ENCODE data around the gene CAPNS2.

Gene CAPNS2

GRCh38 chr16:55555436-55555835 is 11.0 kb upstream of the CAPNS2 start:
- DNase-seq = no peak
- TF ChIP-seq POLR2A (IDR thresholded peaks at IDR 0.05; ENCODE audit: low read length) (no peak), GATA1 (IDR thresholded peaks at IDR 0.05; ENCODE audit: low read depth, low read length) (no peak)

GRCh38 chr16:55557186-55557585 is 9.3 kb upstream of the CAPNS2 start:
- TF ChIP-seq GATA1 (IDR thresholded peaks at IDR 0.05; ENCODE audit: low read depth, low read length) = no peak
- TF ChIP-seq POLR2A (IDR thresholded peaks at IDR 0.05; ENCODE audit: low read length) = no peak
- no peak for DNase-seq

- no peak for TF ChIP-seq POLR2A (IDR thresholded peaks at IDR 0.05; ENCODE audit: low read length)
- no peak for TF ChIP-seq GATA1 (IDR thresholded peaks at IDR 0.05; ENCODE audit: low read depth, low read length)
- DNase-seq = no peak
Observed at GRCh38 chr16:55559233-55559632, 7.3 kb upstream of the CAPNS2 start.

- DNase-seq = no peak
- TF ChIP-seq GATA1 (IDR thresholded peaks at IDR 0.05; ENCODE audit: low read depth, low read length) (no peak), POLR2A (IDR thresholded peaks at IDR 0.05; ENCODE audit: low read length) (no peak)
Observed at GRCh38 chr16:55559933-55560516, 6.5 kb upstream of the CAPNS2 start.

GRCh38 chr16:55561319-55561848 is 5.1 kb upstream of the CAPNS2 start:
- DNase-seq = no peak

GRCh38 chr16:55562936-55563335 is 3.5 kb upstream of the CAPNS2 start:
- no peak for TF ChIP-seq POLR2A (IDR thresholded peaks at IDR 0.05; ENCODE audit: low read length)
- no peak for TF ChIP-seq GATA1 (IDR thresholded peaks at IDR 0.05; ENCODE audit: low read depth, low read length)
- no peak for DNase-seq

More at GRCh38 chr16:55561319-55561848, 5.1 kb upstream of the CAPNS2 start:
- TF ChIP-seq GATA1 (IDR thresholded peaks at IDR 0.05; ENCODE audit: low read depth, low read length) (no peak), POLR2A (IDR thresholded peaks at IDR 0.05; ENCODE audit: low read length) (no peak)

- no peak for DNase-seq
- TF ChIP-seq POLR2A (IDR thresholded peaks at IDR 0.05; ENCODE audit: low read length) = no peak
- TF ChIP-seq GATA1 (IDR thresholded peaks at IDR 0.05; ENCODE audit: low read depth, low read length) = no peak
Observed at GRCh38 chr16:55563797-55564196, 2.7 kb upstream of the CAPNS2 start.

- DNase-seq = no peak
- no peak for TF ChIP-seq POLR2A (IDR thresholded peaks at IDR 0.05; ENCODE audit: low read length)
- TF ChIP-seq GATA1 (IDR thresholded peaks at IDR 0.05; ENCODE audit: low read depth, low read length) = no peak
Observed at GRCh38 chr16:55565086-55565485, 1.4 kb upstream of the CAPNS2 start.

GRCh38 chr16:55567382-55567781 is 898 bp downstream of the CAPNS2 start:
- no peak for TF ChIP-seq GATA1 (IDR thresholded peaks at IDR 0.05; ENCODE audit: low read depth, low read length)
- no peak for TF ChIP-seq POLR2A (IDR thresholded peaks at IDR 0.05; ENCODE audit: low read length)
- no peak for DNase-seq

- TF ChIP-seq POLR2A (IDR thresholded peaks at IDR 0.05; ENCODE audit: low read length) (no peak), GATA1 (IDR thresholded peaks at IDR 0.05; ENCODE audit: low read depth, low read length) (no peak)
- no peak for DNase-seq
Observed at GRCh38 chr16:55568207-55568606, 1.7 kb downstream of the CAPNS2 start.

- TF ChIP-seq GATA1 (IDR thresholded peaks at IDR 0.05; ENCODE audit: low read depth, low read length) = no peak
- no peak for DNase-seq
Observed at GRCh38 chr16:55569025-55569424, 2.5 kb downstream of the CAPNS2 start.

- TF ChIP-seq POLR2A (IDR thresholded peaks at IDR 0.05; ENCODE audit: low read length) (no peak), GATA1 (IDR thresholded peaks at IDR 0.05; ENCODE audit: low read depth, low read length) (no peak)
- peak; percentile 10 to 66 for DNase-seq
Observed at GRCh38 chr16:55570159-55570558, 3.7 kb downstream of the CAPNS2 start.

GRCh38 chr16:55571191-55571897 is 4.9 kb downstream of the CAPNS2 start:
- TF ChIP-seq POLR2A (IDR thresholded peaks at IDR 0.05; ENCODE audit: low read length) (no peak), GATA1 (IDR thresholded peaks at IDR 0.05; ENCODE audit: low read depth, low read length) (no peak)
- no peak for DNase-seq

- DNase-seq = peak in 1 of 2 experiments; percentile 5
- TF ChIP-seq GATA1 (IDR thresholded peaks at IDR 0.05; ENCODE audit: low read depth, low read length) (no peak), POLR2A (IDR thresholded peaks at IDR 0.05; ENCODE audit: low read length) (no peak)
Observed at GRCh38 chr16:55572439-55572838, 6.0 kb downstream of the CAPNS2 start.

GRCh38 chr16:55574811-55575210 is 8.3 kb downstream of the CAPNS2 start:
- TF ChIP-seq GATA1 (IDR thresholded peaks at IDR 0.05; ENCODE audit: low read depth, low read length) = no peak
- no peak for TF ChIP-seq POLR2A (IDR thresholded peaks at IDR 0.05; ENCODE audit: low read length)
- no peak for DNase-seq
